ENCODE results near the gene APCDD1.
"Not testable (repeated sequence)": the region's sequence is repeated elsewhere in the genome, so short reads cannot be mapped to it uniquely, and the experiment has no call there.

APCDD1 gene

DNA sequence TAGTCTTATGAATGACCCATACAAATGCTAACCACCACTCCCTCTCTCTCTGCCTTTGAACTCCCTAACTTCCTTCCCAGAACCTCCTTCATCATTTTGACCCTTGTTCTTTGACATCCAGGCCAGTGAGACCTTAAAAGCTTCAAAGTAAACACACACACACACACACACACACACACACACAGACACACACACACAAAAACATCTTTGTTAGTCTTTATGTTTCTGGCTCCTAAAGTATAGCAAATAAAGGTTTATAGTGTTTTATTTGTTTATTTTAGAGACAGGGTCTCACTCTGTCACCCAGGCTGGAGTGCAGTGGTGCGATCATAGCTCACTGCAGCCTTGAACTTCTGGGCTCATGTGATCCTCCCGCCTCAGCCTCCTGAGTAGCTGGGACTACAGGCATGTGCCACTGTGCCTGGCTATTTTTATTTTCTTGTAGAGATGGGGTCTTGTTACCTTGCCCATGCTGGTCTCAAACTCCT is 9.8 kb downstream of the APCDD1 start:
- H3K4me1 Mint-ChIP-seq (ENCODE audit: low read depth); H3K36me3 Mint-ChIP-seq; H3K9me3 Mint-ChIP-seq (ENCODE audit: low read depth); H3K27ac Mint-ChIP-seq; H3K27me3 Mint-ChIP-seq; H3K4me3 Mint-ChIP-seq: not testable (repeated sequence)

DNA sequence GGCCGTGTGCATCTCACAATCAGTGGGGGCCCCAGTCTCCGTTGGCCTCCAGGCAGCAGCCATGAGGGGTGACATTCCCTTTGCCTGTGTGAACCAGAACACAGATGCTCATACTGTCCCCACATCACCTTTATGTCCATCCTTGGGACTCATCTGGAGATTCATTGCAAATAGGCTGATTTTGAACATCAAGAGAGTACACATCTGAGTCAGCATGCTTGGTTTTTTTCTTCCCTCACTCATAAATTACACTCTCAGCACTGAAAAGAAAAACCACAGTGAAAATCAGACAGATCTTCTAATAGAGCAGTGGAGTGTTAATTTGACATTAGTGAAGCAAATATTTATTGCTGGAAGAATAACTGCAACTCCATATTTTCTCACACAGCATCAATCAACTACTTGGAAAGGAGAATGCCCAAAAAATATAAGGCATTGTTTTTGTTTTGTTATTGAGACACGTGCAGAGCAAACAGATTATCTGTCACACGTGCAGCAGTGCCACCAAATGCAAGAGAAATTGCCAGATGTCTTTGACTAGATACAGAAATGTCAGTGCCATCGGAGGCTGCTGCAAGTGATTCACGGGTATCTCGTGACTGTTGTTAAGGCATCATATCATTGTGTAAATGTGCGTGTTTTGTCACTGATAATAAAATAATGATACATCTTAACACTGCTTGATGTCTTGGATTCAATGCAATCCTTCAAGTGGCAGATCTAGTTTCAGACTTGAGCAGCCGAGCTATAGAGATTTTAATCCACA is 10.9 kb downstream of the APCDD1 start:
- Mint-ChIP-seq H3K4me3 (no peak overlapping the region), H3K27ac (no peak overlapping the region), H3K27me3 (peaks cover 5% of the 10 kb centered on the region), H3K4me1 (ENCODE audit: low read depth) (no peaks in the 10 kb centered on the region), H3K9me3 (ENCODE audit: low read depth) (no peaks in the 10 kb centered on the region), H3K36me3 (no peaks in the 10 kb centered on the region)

- Mint-ChIP-seq H3K36me3 (no peaks in the 10 kb centered on the region), H3K4me1 (ENCODE audit: low read depth) (no peaks in the 10 kb centered on the region), H3K27ac (no peak overlapping the region), H3K4me3 (no peak overlapping the region), H3K27me3 (peaks cover 5% of the 10 kb centered on the region), H3K9me3 (ENCODE audit: low read depth) (no peaks in the 10 kb centered on the region)
These were observed 16.0 kb downstream of the APCDD1 start for GRCh38 chr18:10470429-10470828.

DNA sequence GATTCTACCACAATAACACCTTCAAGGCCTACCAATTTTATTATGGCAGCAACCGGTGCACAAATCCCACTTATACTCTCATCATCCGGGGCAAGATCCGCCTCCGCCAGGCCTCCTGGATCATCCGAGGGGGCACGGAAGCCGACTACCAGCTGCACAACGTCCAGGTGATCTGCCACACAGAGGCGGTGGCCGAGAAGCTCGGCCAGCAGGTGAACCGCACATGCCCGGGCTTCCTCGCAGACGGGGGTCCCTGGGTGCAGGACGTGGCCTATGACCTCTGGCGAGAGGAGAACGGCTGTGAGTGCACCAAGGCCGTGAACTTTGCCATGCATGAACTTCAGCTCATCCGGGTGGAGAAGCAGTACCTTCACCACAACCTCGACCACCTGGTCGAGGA is 17.1 kb downstream of the APCDD1 start:
- H3K27me3 Mint-ChIP-seq: peaks cover 9% of the 10 kb centered on the region
- H3K36me3 Mint-ChIP-seq: no peaks in the 10 kb centered on the region
- no peaks in the 10 kb centered on the region for H3K4me1 Mint-ChIP-seq (ENCODE audit: low read depth)
- no peak overlapping the region for H3K27ac Mint-ChIP-seq
- no peaks in the 10 kb centered on the region for H3K9me3 Mint-ChIP-seq (ENCODE audit: low read depth)
- H3K4me3 Mint-ChIP-seq: no peak overlapping the region

DNA sequence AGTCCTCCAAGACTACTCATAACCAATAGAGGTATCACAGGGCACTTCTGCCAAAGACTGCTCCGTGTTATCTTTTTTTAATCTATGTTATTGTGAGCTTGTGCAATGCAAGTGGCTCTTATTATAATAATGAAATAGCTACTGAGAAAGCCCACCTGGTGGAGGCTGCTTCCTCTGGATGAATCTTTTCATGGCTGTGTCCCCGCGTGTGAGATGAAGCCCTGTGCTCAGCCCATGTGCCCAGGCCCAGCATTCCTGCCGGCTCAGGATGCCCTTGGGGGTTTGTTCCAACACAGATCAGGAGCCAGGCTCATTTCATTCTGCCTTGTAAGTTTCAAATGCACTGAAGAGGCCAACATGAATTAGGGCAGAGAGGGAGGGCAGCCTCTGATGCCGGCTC is 18.7 kb downstream of the APCDD1 start:
- H3K9me3 Mint-ChIP-seq (ENCODE audit: low read depth): no peaks in the 10 kb centered on the region
- H3K36me3 Mint-ChIP-seq: no peaks in the 10 kb centered on the region
- H3K27ac Mint-ChIP-seq: no peak overlapping the region
- H3K27me3 Mint-ChIP-seq: peaks cover 7% of the 10 kb centered on the region
- H3K4me1 Mint-ChIP-seq (ENCODE audit: low read depth): no peaks in the 10 kb centered on the region
- no peak overlapping the region for H3K4me3 Mint-ChIP-seq

DNA sequence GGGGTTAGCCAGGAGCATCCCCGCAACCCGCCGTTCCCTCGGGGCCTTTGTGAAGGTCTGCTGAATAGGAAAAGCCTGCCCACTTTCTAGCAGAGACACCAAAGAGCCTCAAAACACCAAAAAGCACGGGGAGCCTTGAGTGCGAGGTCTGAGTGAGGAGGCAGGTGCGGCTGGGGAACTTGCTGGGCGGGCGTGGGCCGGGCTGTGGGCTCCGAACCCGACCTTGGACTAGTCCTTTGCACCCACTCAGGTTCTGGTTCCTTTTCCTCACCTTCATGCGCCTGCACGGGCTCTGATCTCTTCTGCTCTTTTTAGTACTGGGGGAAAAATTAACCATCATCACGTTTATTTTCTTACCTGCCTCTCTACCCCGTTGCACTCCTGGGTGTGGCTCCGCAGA is 19.9 kb downstream of the APCDD1 start:
- no peak overlapping the region for H3K4me3 Mint-ChIP-seq
- no peaks in the 10 kb centered on the region for H3K36me3 Mint-ChIP-seq
- no peaks in the 10 kb centered on the region for H3K4me1 Mint-ChIP-seq (ENCODE audit: low read depth)
- no peaks in the 10 kb centered on the region for H3K9me3 Mint-ChIP-seq (ENCODE audit: low read depth)
- peaks cover 7% of the 10 kb centered on the region for H3K27me3 Mint-ChIP-seq
- no peak overlapping the region for H3K27ac Mint-ChIP-seq

- H3K4me3 Mint-ChIP-seq: no peak overlapping the region
- no peaks in the 10 kb centered on the region for H3K4me1 Mint-ChIP-seq (ENCODE audit: low read depth)
- no peaks in the 10 kb centered on the region for H3K36me3 Mint-ChIP-seq
- peaks cover 4% of the 10 kb centered on the region for H3K27me3 Mint-ChIP-seq
- H3K9me3 Mint-ChIP-seq (ENCODE audit: low read depth): no peaks in the 10 kb centered on the region
- no peak overlapping the region for H3K27ac Mint-ChIP-seq
These were observed 20.8 kb downstream of the APCDD1 start for GRCh38 chr18:10475276-10475653.

GRCh38 chr18:10475654-10476291 is 21.3 kb downstream of the APCDD1 start:
- no peaks in the 10 kb centered on the region for H3K9me3 Mint-ChIP-seq (ENCODE audit: low read depth)
- no peak overlapping the region for H3K4me3 Mint-ChIP-seq
- no peak overlapping the region for H3K27ac Mint-ChIP-seq
- H3K4me1 Mint-ChIP-seq (ENCODE audit: low read depth): no peaks in the 10 kb centered on the region
- H3K27me3 Mint-ChIP-seq: peaks cover 4% of the 10 kb centered on the region
- no peaks in the 10 kb centered on the region for H3K36me3 Mint-ChIP-seq

DNA sequence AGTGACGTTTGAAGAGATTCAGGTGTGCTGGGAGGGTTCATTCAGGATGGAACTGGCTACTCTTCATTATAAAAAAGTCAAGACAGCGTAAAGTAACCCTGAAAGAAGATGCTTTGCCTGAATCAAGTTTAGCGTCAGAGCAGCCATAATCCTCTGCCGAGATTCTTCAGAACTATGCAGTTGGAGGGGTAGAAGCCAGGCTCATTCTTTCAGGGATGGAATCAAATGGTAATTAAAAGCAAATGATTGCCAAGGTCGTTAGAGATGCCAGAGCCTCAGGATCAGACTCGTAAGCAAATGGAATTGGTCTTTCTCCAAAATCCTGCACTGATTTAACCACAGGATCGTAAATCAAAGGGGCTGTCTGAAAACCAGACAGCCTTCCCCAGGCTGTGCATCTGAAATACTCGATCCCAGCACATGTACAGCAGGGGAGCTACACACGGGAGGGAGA is 21.9 kb downstream of the APCDD1 start:
- Mint-ChIP-seq H3K4me1 (ENCODE audit: low read depth) (no peaks in the 10 kb centered on the region), H3K36me3 (no peaks in the 10 kb centered on the region), H3K27me3 (peaks cover 4% of the 10 kb centered on the region), H3K9me3 (ENCODE audit: low read depth) (no peaks in the 10 kb centered on the region), H3K27ac (no peak overlapping the region), H3K4me3 (no peak overlapping the region)

- Mint-ChIP-seq H3K27me3 (peaks cover 4% of the 10 kb centered on the region), H3K4me1 (ENCODE audit: low read depth) (no peaks in the 10 kb centered on the region), H3K9me3 (ENCODE audit: low read depth) (no peaks in the 10 kb centered on the region), H3K4me3 (no peak overlapping the region), H3K27ac (no peak overlapping the region), H3K36me3 (no peaks in the 10 kb centered on the region)
These were observed 22.9 kb downstream of the APCDD1 start for GRCh38 chr18:10477121-10477862.

DNA sequence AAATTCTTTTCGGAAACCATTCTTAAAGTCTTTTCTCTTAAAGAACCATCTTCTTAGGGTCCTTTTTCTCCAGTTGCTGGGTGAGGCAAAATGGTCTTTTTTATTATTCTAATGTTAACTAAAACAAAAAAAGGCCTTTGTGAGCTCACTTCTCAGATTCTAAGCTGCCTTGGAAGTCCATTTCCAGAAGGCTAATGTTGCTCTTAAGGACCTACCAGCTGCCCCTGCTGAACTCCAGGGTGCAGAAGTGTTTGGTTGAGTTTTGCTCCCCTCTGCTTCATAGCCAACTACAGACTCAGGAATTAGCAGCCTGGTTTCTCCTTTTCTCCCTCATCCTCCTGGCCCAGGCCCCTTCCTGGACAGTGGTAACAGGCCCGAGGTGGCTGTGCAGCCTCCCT is 23.4 kb downstream of the APCDD1 start:
- Mint-ChIP-seq H3K9me3 (ENCODE audit: low read depth) (no peaks in the 10 kb centered on the region), H3K27ac (no peak overlapping the region), H3K27me3 (peaks cover 4% of the 10 kb centered on the region), H3K36me3 (no peaks in the 10 kb centered on the region), H3K4me3 (no peak overlapping the region), H3K4me1 (ENCODE audit: low read depth) (peaks cover under 1% of the 10 kb centered on the region)

GRCh38 chr18:10481831-10482230 is 27.4 kb downstream of the APCDD1 start:
- no peak overlapping the region for H3K4me3 Mint-ChIP-seq
- no peaks in the 10 kb centered on the region for H3K9me3 Mint-ChIP-seq (ENCODE audit: low read depth)
- H3K27ac Mint-ChIP-seq: no peak overlapping the region
- H3K4me1 Mint-ChIP-seq (ENCODE audit: low read depth): peaks cover 7% of the 10 kb centered on the region
- H3K27me3 Mint-ChIP-seq: no peaks in the 10 kb centered on the region
- no peaks in the 10 kb centered on the region for H3K36me3 Mint-ChIP-seq

GRCh38 chr18:10482363-10482984 is 28.0 kb downstream of the APCDD1 start:
- H3K36me3 Mint-ChIP-seq: no peaks in the 10 kb centered on the region
- H3K27ac Mint-ChIP-seq: no peak overlapping the region
- H3K4me3 Mint-ChIP-seq: no peak overlapping the region
- H3K4me1 Mint-ChIP-seq (ENCODE audit: low read depth): peaks cover 7% of the 10 kb centered on the region
- H3K27me3 Mint-ChIP-seq: no peaks in the 10 kb centered on the region
- H3K9me3 Mint-ChIP-seq (ENCODE audit: low read depth): no peaks in the 10 kb centered on the region

DNA sequence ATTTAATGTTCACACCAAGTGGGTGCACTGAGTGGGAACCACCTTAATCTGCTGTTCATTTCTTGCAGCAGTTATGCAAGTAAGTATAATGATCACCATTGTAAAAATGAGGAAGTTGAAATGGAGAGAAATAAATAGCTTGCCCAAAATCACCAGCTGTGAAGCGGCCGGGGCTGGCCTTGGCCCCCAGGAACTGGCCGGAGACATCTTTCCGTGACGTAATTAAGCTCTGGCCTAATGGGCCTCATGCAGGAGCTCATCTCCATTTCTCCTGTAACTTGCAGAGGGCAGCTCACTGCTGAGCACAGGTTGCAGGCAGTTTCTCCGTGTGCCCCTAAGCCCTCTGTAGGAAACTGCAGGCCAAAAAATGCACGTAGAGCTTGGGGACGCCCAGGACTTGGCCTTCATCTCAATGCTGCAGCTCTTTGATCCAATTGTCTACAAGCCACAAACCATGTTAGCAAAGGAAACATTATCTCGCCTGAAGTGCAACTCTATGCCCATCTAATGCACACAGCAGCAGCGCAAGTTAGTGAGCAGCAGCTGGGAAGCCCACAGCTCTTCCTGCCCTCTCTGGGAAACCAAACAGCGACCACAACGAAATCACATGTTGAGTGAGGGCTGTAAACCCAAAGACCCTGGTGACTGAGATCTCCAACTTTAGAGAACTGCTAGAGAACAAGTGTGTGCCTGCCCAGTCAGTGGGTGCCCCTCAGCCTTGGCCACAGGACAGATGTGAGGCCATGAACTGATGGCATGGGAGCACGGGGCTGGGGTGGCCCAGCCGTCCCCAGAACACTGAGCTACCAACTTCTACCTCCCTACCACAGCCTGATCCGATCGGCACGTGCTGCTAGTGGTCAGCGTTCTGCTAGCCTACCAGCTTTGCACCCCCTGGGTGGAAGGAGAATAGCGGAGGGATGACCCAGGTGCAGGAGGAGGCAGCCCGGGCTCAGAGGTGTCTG is 28.8 kb downstream of the APCDD1 start:
- no peaks in the 10 kb centered on the region for H3K36me3 Mint-ChIP-seq
- no peaks in the 10 kb centered on the region for H3K27me3 Mint-ChIP-seq
- H3K27ac Mint-ChIP-seq: no peak overlapping the region
- H3K9me3 Mint-ChIP-seq (ENCODE audit: low read depth): no peaks in the 10 kb centered on the region
- peaks cover 7% of the 10 kb centered on the region for H3K4me1 Mint-ChIP-seq (ENCODE audit: low read depth)
- no peak overlapping the region for H3K4me3 Mint-ChIP-seq

Data from activated naive CD8-positive, alpha-beta T cell (primary cell).